K562 (cell line): ENCODE data around the gene ITGAE. TPM values are rescaled to one million over a fixed set of nuclear protein-coding genes. Genes with fewer than 3 reads are reported as not detected.

ENCODE experiments used
- ATAC-seq: fragments of 200-7000 bp; cut with Tn5 transposase; 3 replicates; pipeline ENCODE4 v1.9.1; 2020; ENCODE audit warnings: moderate library complexity
- BruUV-seq: library from RNA; stranded (reverse); fragments of 400-500 nt; replicated peaks from 2 replicates; lab custom pipeline; 2021; lab: Mats Ljungman, UMichigan
- CTCF ChIA-PET: fragments of 300-600 bp; formaldehyde crosslinking; extraction: SDS; loops from one replicate; lab custom pipeline; 2021; ENCODE audit warnings: low intra/inter-chr PET ratio; lab: Yijun Ruan, JAX
- POLR2A ChIA-PET: fragments of 300-600, 350-650 bp; sonication (Branson Sonifier 250); formaldehyde crosslinking; extraction: SDS; loops from one replicate; lab custom pipeline; 2021; ENCODE audit warnings: antibody characterized with exemption, inconsistent platforms; lab: Yijun Ruan, JAX
- DNase-seq, 4 experiments: peaks; one replicate each; pipeline versions ENCODE4 v3.0.0 to v3.0.0-alpha.2; 2011 to 2018; ENCODE audit warnings: low spot score in 3 of 4, mixed read lengths in 3 of 4; ENCODE audit errors: extremely low read depth in 1 of 4
- FAIRE-seq: peaks from 2 replicates; lab custom pipeline; 2011; peaks lifted over from hg19 to GRCh38; lab: Jason Lieb, UNC
- H2AFZ ChIP-seq: 2 replicates; pipeline ENCODE4 v1.6.0; 2011; ENCODE audit warnings: low read depth, low read length, control low read depth, inconsistent platforms
- H3K27ac ChIP-seq: fragments of 200-600 bp; 3 replicates; pipeline ENCODE4 v1.8.0; 2011; ENCODE audit warnings: low read depth, mild to moderate bottlenecking, control low read depth, inconsistent platforms, low read length, moderate library complexity, mixed read lengths; ENCODE audit errors: extremely low read depth
- H3K27me3 ChIP-seq, 2 experiments: fragments of 300-600 bp in 1 of 2; 2 replicates in 1 of 2; 3 replicates in 1 of 2; pipeline versions ENCODE4 v1.6.0 to v1.8.0; 2011; ENCODE audit warnings: inconsistent platforms in 2 of 2, low read length in 2 of 2, mild to moderate bottlenecking in 1 of 2, mixed read lengths in 1 of 2, moderate library complexity in 1 of 2; ENCODE audit not compliant: control insufficient read depth in 2 of 2, insufficient read depth in 2 of 2
- H3K36me3 ChIP-seq: fragments of 300-600 bp; 3 replicates; pipeline ENCODE4 v1.8.0; 2011; ENCODE audit warnings: mild to moderate bottlenecking, low read length, inconsistent platforms; ENCODE audit not compliant: control insufficient read depth, insufficient read depth
- H3K4me1 ChIP-seq, 2 experiments: fragments of 200-600 bp in 1 of 2; replicated peaks in 1 of 2; 2 replicates in 1 of 2; 3 replicates in 1 of 2; pipeline versions ENCODE4 v1.5.1 to v1.8.0; 2011; ENCODE audit warnings: inconsistent platforms in 2 of 2, low read length in 2 of 2, mild to moderate bottlenecking in 1 of 2, mixed read lengths in 1 of 2, moderate library complexity in 1 of 2; ENCODE audit not compliant: control insufficient read depth in 2 of 2, insufficient read depth in 2 of 2
- H3K4me2 ChIP-seq: 2 replicates; pipeline ENCODE4 v1.6.1; 2011; ENCODE audit warnings: low read length, control low read depth, inconsistent platforms, mixed read lengths; ENCODE audit not compliant: insufficient read depth
- H3K4me3 ChIP-seq: fragments of 200-600 bp; sonication (generic), shearing (Covaris generic); 2 replicates; pipeline ENCODE4 v1.5.1; 2016; ENCODE audit warnings: control low read depth, inconsistent platforms
- H3K79me2 ChIP-seq: fragments of 200-600 bp; 3 replicates; pipeline ENCODE4 v1.8.0; 2011; ENCODE audit warnings: low read length, inconsistent platforms; ENCODE audit not compliant: control insufficient read depth, insufficient read depth
- H3K9ac ChIP-seq, 2 experiments: 2 replicates each; pipeline versions ENCODE4 v1.6.0 to v1.6.1; 2011; ENCODE audit warnings: low read depth in 2 of 2, low read length in 2 of 2, control low read depth in 1 of 2, inconsistent platforms in 1 of 2, mild to moderate bottlenecking in 1 of 2, mixed read lengths in 1 of 2; ENCODE audit not compliant: insufficient read depth in 1 of 2
- H3K9me1 ChIP-seq: one replicate; pipeline ENCODE4 v1.6.0; 2011; ENCODE audit warnings: inconsistent platforms, mild to moderate bottlenecking, low read length, moderate library complexity; ENCODE audit not compliant: control insufficient read depth, insufficient read depth
- H3K9me3 ChIP-seq: replicated peaks from 2 replicates; pipeline ENCODE4 v1.5.1; 2011; ENCODE audit warnings: low read depth, low read length, inconsistent platforms; ENCODE audit not compliant: control insufficient read depth, insufficient read depth
- H4K20me1 ChIP-seq: replicated peaks from 2 replicates; pipeline ENCODE4 v1.6.1; 2011; ENCODE audit warnings: low read length, inconsistent platforms, mixed read lengths; ENCODE audit not compliant: control insufficient read depth, insufficient read depth
- CBX3 ChIP-seq, 2 experiments: IDR thresholded peaks; 1 replicate in 1 of 2; 2 replicates in 1 of 2; pipeline ENCODE4 v1.6.1; 2012; ENCODE audit warnings: inconsistent platforms in 2 of 2, low read length in 2 of 2, borderline replicate concordance in 1 of 2, control low read depth in 1 of 2
- EZH2 ChIP-seq: IDR thresholded peaks from 2 replicates; pipeline ENCODE4 v1.6.1; 2012; ENCODE audit warnings: low read depth, mild to moderate bottlenecking, inconsistent platforms, low read length, borderline replicate concordance
- LARP7 ChIP-seq: fragments of 450-650 bp; IDR thresholded peaks from 2 replicates; pipeline ENCODE4 v1.6.1; 2016
- SMAD1 ChIP-seq: fragments of 150-350 bp; IDR thresholded peaks from 2 replicates; pipeline ENCODE4 v1.6.1; 2014; ENCODE audit warnings: low read length, low read depth; ENCODE audit not compliant: partially characterized antibody
- SPI1 ChIP-seq: IDR thresholded peaks from 2 replicates; pipeline ENCODE4 v1.6.1; 2011; ENCODE audit warnings: low read depth, low read length, control low read depth, borderline replicate concordance
- XRCC4 ChIP-seq: IDR thresholded peaks from one replicate; pipeline ENCODE4 v1.6.1; 2011; ENCODE audit not compliant: insufficient read depth, insufficient read length; ENCODE audit errors: extremely low read depth
- ZBED1 ChIP-seq: IDR thresholded peaks from 2 replicates; pipeline ENCODE4 v1.6.1; 2014
- ZFP91 ChIP-seq: sonication (generic); formaldehyde crosslinking; IDR thresholded peaks from 2 replicates; pipeline ENCODE4 v1.8.0; 2022; ENCODE audit warnings: mild to moderate bottlenecking, missing genetic modification reagents
- ZNF212 ChIP-seq: fragments of 450-650 bp; formaldehyde crosslinking; IDR thresholded peaks from 2 replicates; pipeline ENCODE4 v1.4.0; 2020; ENCODE audit warnings: mild to moderate bottlenecking
- ZNF75A ChIP-seq: fragments of 450-650 bp; formaldehyde crosslinking; IDR thresholded peaks from 2 replicates; pipeline ENCODE4 v1.4.0; 2020; ENCODE audit warnings: mild to moderate bottlenecking
- WGBS: fragments of 100-300 bp; shearing (Covaris generic); methylation state at CpG from one replicate; pipeline ENCODE4 v1.1.6; 2016; ENCODE audit warnings: low coverage, mixed read lengths; ENCODE audit not compliant: insufficient coverage; ENCODE audit errors: missing lambda C conversion rate; 5-methylcytosine and 5-hydroxymethylcytosine counted together
- in situ Hi-C: fragments of 300-500 bp; cut with MboI; formaldehyde crosslinking; loops from 4 replicates; pipeline ENCODE4 v1.15.0; 2018; ENCODE audit warnings: inconsistent platforms, mixed read lengths
- intact Hi-C: fragments of 100-400 bp; cut with micrococcal nuclease; formaldehyde crosslinking; loops from 2 replicates; pipeline ENCODE4 v1.14.2; 2022
- polyA plus RNA-seq, 8 experiments: library from polyadenylated mRNA; depleted of rRNA in 4 of 8; stranded (reverse) in 5 of 8; unstranded in 3 of 8; fragments of >200 nt; fragmentation: Nextera tagmentation in 2 of 8; fragmentation: Illumina TruSeq in 1 of 8; extraction: Ambion mirVana in 2 of 8; extraction: Trizol in 1 of 8; gene quantifications; 2 replicates each; pipeline versions ENCODE4 v1.2.1 to v1.2.3, GENCODE V29; 2011 to 2014; ENCODE audit warnings: inconsistent platforms in 1 of 8, missing spikeins in 1 of 8
- total RNA-seq, 7 experiments: library from RNA; depleted of rRNA in 6 of 7; stranded (reverse); fragments of >200 nt in 6 of 7; fragmentation: Illumina TruSeq in 2 of 7; extraction: Trizol in 2 of 7; gene quantifications; 2 replicates each; pipeline versions ENCODE4 v1.2.1 to v1.2.3, GENCODE V29; 2011 to 2021; ENCODE audit warnings: low replicate concordance in 1 of 7

ITGAE gene
- total and polyA plus RNA-seq, 9 of the 15 experiments (the other 6 are each of a cell fraction or from before 2014, with no cell fraction given) = 14.8 to 160 (median 27.0) TPM

DNA sequence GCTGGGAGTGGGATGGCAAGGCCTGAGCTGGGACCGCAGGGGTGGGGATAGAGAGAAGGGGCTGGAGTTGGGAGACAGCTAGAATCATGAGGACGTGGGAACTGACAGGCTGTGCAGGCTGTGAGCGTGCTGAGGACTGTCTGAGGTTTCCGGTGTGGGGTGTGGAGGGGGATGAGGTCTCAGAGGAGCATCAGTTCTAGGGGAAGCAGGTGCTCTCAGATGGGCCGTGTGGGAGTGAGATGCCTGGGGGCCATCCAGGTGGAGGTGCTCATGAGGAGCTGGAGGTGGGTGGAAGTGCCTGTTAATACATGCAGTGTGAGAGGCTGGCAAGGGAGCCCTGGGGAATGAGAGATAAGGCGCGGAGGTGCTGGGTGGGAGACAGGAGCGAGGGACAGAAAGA is 50.1 kb downstream of the ITGAE start:
- Histone ChIP-seq H3K9ac (no peak overlapping the region), H3K27me3 (peaks cover 0 to 27% of the 10 kb centered on the region in 2 experiments; a peak in 3 of 5 replicates), H3K27ac (no peak overlapping the region), H3K9me1 (peaks cover 2% of the 10 kb centered on the region), H3K9me3 (no peaks in the 10 kb centered on the region), H4K20me1 (no peaks in the 10 kb centered on the region), H3K79me2 (no peaks in the 10 kb centered on the region), H3K4me2 (no peak overlapping the region)
- intact Hi-C loops = no loop called here
- POLR2A ChIA-PET = interaction anchor here (0.7 kb wide), 2 partner anchors 12 to 114 kb away, joined by 3 to 4 read pairs; no protein-coding TSS in a partner anchor
- no peak for ATAC-seq
- no peak for TF ChIP-seq ZFP91
- no peak for TF ChIP-seq CBX3 (IDR thresholded peaks at IDR 0.05; ENCODE audit: borderline replicate concordance in 1 of 2, low read length in 2 of 2)
- no peak for TF ChIP-seq ZBED1
- TF ChIP-seq SMAD1 = no peak
- TF ChIP-seq ZNF75A (CRISPR knock-in tag) = no peak
- TF ChIP-seq XRCC4 = no peak
- no peak for TF ChIP-seq SPI1
- TF ChIP-seq ZNF212 (CRISPR knock-in tag) = no peak
- no peak for TF ChIP-seq EZH2
- TF ChIP-seq LARP7 = no peak
- TF ChIP-seq, all 486 proteins: peak for 0
- Histone ChIP-seq H3K36me3 (no peaks in the 10 kb centered on the region), H3K4me1 (peaks cover 0 to 25% of the 10 kb centered on the region in 2 experiments; a peak in 3 of 5 replicates), H3K4me3 (no peak overlapping the region), H2AFZ (no peak overlapping the region)
- in situ Hi-C loops = no loop called here
- no peak for FAIRE-seq
- DNase-seq = no peak
- WGBS = 0% methylated on average over 2 of the region's 8 CpGs
- CTCF ChIA-PET = no interaction called here
- no TSS peak for BruUV-seq
